ENCODE results near the gene AK8. TPM values are rescaled to one million over a fixed set of nuclear protein-coding genes. Genes with fewer than 3 reads are reported as not detected.

AK8 gene
- total and polyA plus RNA-seq, 2 of the 4 experiments (the other 2 are of a cell fraction): under 0.01 to 0.09 TPM

GRCh38 chr9:132717326-132717945, 160.6 kb downstream of the AK8 start:
- no peak overlapping the region for H4K8ac ChIP-seq (ENCODE audit: low read depth in 2 of 2, low read length in 2 of 2)
- H3K27ac ChIP-seq (ENCODE audit: insufficient read depth, low read length): no peak overlapping the region
- H3K23ac ChIP-seq (ENCODE audit: low read depth, low read length): no peak overlapping the region
- H3K4me3 ChIP-seq (ENCODE audit: insufficient read depth, low read depth, low read length): no peak overlapping the region
- TF ChIP-seq POLR2A (IDR thresholded peaks at IDR 0.05; ENCODE audit: low read depth, low read length): no peak
- TF ChIP-seq NFE2L2 (IDR thresholded peaks at IDR 0.05; ENCODE audit: low read depth, low read length): no peak
- no peak for TF ChIP-seq MXI1 (IDR thresholded peaks at IDR 0.05; ENCODE audit: borderline replicate concordance, low read depth, low read length)
- no peak for TF ChIP-seq RCOR1 (IDR thresholded peaks at IDR 0.05; ENCODE audit: insufficient replicate concordance, low read length)
- no peak for TF ChIP-seq USF2 (IDR thresholded peaks at IDR 0.05; ENCODE audit: low read depth, low read length)
- no peak for TF ChIP-seq SMC3 (IDR thresholded peaks at IDR 0.05; ENCODE audit: low read depth, low read length)
- no peak for TF ChIP-seq CHD1 (IDR thresholded peaks at IDR 0.05; ENCODE audit: low read depth, low read length)
- TF ChIP-seq BHLHE40 (IDR thresholded peaks at IDR 0.05; ENCODE audit: low read depth, low read length): no peak
- TF ChIP-seq MAZ (IDR thresholded peaks at IDR 0.05; ENCODE audit: borderline replicate concordance, low read depth, low read length): no peak
- TF ChIP-seq RFX5 (IDR thresholded peaks at IDR 0.05; ENCODE audit: low read depth, low read length): no peak
- no peak for TF ChIP-seq ELK1 (IDR thresholded peaks at IDR 0.05; ENCODE audit: borderline replicate concordance, low read depth, low read length)
- TF ChIP-seq CEBPB (IDR thresholded peaks at IDR 0.05; ENCODE audit: low read depth, low read length): no peak
- no peak for TF ChIP-seq CTCF (conservative IDR thresholded peaks at IDR 0.05; ENCODE audit: low read depth, low read length)
- no peak for TF ChIP-seq MAFK (IDR thresholded peaks at IDR 0.05; ENCODE audit: low read depth, low read length)
- H3K79me1 ChIP-seq (ENCODE audit: low read depth in 1 of 2, low read length in 2 of 2): no peaks in the 10 kb centered on the region
- no peaks in the 10 kb centered on the region for H3K36me3 ChIP-seq (ENCODE audit: control insufficient read depth, insufficient read depth, low read length)
- no peak overlapping the region for H3K4ac ChIP-seq (ENCODE audit: low read depth, low read length)
- H3K14ac ChIP-seq (replicated peaks; ENCODE audit: low read depth, low read length): no peak overlapping the region
- no peak overlapping the region for H2BK20ac ChIP-seq (ENCODE audit: low read depth, low read length)
- no peak overlapping the region for H2BK120ac ChIP-seq (ENCODE audit: low read depth, low read length)
- H2AFZ ChIP-seq (replicated peaks; ENCODE audit: low read length, poor library complexity): no peak overlapping the region
- H3K4me2 ChIP-seq (ENCODE audit: low read depth, low read length): no peak overlapping the region
- CTCF ChIA-PET: no interaction called here
- 50% methylated on average over 1 of the region's 13 CpGs; no CpG with 5 or more reads in 1 of the 2 experiments for WGBS, 2 experiments (ENCODE audit: extremely low coverage in 2 of 2, insufficient read length in 1 of 2)
- DNase-seq (no peak), ATAC-seq (ENCODE audit: low read depth) (no peak)
- H3K9me1 ChIP-seq (ENCODE audit: insufficient read depth, low read length): no peaks in the 10 kb centered on the region
- H4K5ac ChIP-seq (ENCODE audit: low read depth, low read length): no peak overlapping the region
- no peak overlapping the region for H4K91ac ChIP-seq (ENCODE audit: insufficient read depth, low read depth, low read length)
- in situ Hi-C loops (cut with MboI; ENCODE audit: low sequenced_read_pairs): no loop called here
- no peak overlapping the region for H2AK5ac ChIP-seq (ENCODE audit: low read depth, low read length)
- no peaks in the 10 kb centered on the region for H3K9me3 ChIP-seq (ENCODE audit: control insufficient read depth, insufficient read depth, low read length)
- H3K18ac ChIP-seq (ENCODE audit: low read depth, low read length): no peak overlapping the region
- no peak overlapping the region for H3K56ac ChIP-seq (ENCODE audit: extremely low read depth, insufficient read depth, low read length)
- POLR2A ChIA-PET (ENCODE audit: unreplicated experiment): no interaction called here
- no peaks in the 10 kb centered on the region for H4K20me1 ChIP-seq (ENCODE audit: insufficient read depth, low read length)
- intact Hi-C loops (cut with micrococcal nuclease): no loop called here
- H3K27me3 ChIP-seq (ENCODE audit: control insufficient read depth, insufficient read depth, low read length): peaks cover 19% of the 10 kb centered on the region
- H3K9ac ChIP-seq (ENCODE audit: low read depth, low read length): no peak overlapping the region
- H2AK9ac ChIP-seq (replicated peaks; ENCODE audit: low read depth, low read length, poor library complexity): no peak overlapping the region
- BruUV-seq (replicated peaks): no TSS peak
- H2BK5ac ChIP-seq (ENCODE audit: low read depth, low read length, poor library complexity, severe bottlenecking): no peak overlapping the region
- H3K4me1 ChIP-seq (ENCODE audit: control insufficient read depth, insufficient read depth, low read length): no peaks in the 10 kb centered on the region
- dilution Hi-C loops (cut with HindIII; ENCODE audit: low sequenced_read_pairs, unreplicated experiment): no loop called here
- H2BK15ac ChIP-seq (ENCODE audit: low read depth, low read length): no peak overlapping the region

All from IMR-90 (cell line).